Calu3 (cell line): ENCODE results near the gene TANC1. TPM values are rescaled to one million over a fixed set of nuclear protein-coding genes. Genes with fewer than 3 reads are reported as not detected.

Experiments
- BruUV-seq: library from RNA; stranded (reverse); fragments of 400-500 nt; replicated peaks from 2 replicates; lab custom pipeline; 2021; lab: Mats Ljungman, UMichigan
- CTCF ChIA-PET: fragments of 300-600 bp; sonication (Branson Sonifier 250); formaldehyde crosslinking; loops from one replicate; lab custom pipeline; 2022; ENCODE audit warnings: antibody characterized with exemption; lab: Charles Lee
- DNase-seq: peaks from one replicate; pipeline ENCODE4 v3.0.0; 2022
- H3K27ac Mint-ChIP-seq: one replicate; pipeline ENCODE4 v1.8.0; 2022; ENCODE audit warnings: mixed read lengths; ENCODE audit not compliant: unreplicated experiment
- H3K27me3 Mint-ChIP-seq: one replicate; pipeline ENCODE4 v1.8.0; 2022; ENCODE audit warnings: mixed read lengths; ENCODE audit not compliant: unreplicated experiment
- H3K36me3 Mint-ChIP-seq: one replicate; pipeline ENCODE4 v1.8.0; 2022; ENCODE audit warnings: mild to moderate bottlenecking, moderate library complexity, mixed read lengths; ENCODE audit not compliant: insufficient read depth, unreplicated experiment
- H3K4me1 Mint-ChIP-seq: one replicate; pipeline ENCODE4 v1.8.0; 2022; ENCODE audit warnings: mild to moderate bottlenecking, low read depth, mixed read lengths; ENCODE audit not compliant: unreplicated experiment
- H3K4me3 Mint-ChIP-seq: one replicate; pipeline ENCODE4 v1.8.0; 2022; ENCODE audit warnings: mild to moderate bottlenecking, low read depth, moderate library complexity, mixed read lengths; ENCODE audit not compliant: unreplicated experiment
- H3K9me3 Mint-ChIP-seq: one replicate; pipeline ENCODE4 v1.8.0; 2022; ENCODE audit warnings: low read depth, mixed read lengths; ENCODE audit not compliant: unreplicated experiment
- CTCF ChIP-seq: fragments of 200-600 bp; IDR thresholded peaks from one replicate; pipeline ENCODE4 v1.8.0; 2022; ENCODE audit warnings: antibody characterized with exemption; ENCODE audit not compliant: unreplicated experiment
- intact Hi-C: fragments of 100-400 bp; cut with micrococcal nuclease; formaldehyde crosslinking; loops from one replicate; pipeline ENCODE4 v1.10.0; 2022; ENCODE audit not compliant: unreplicated experiment
- total RNA-seq: library from RNA; stranded (reverse); gene quantifications from 2 replicates; pipeline ENCODE4 v1.2.3, GENCODE V29; 2022

TANC1 gene
- total RNA-seq, 1 experiment from 2014 or later = 41.2 TPM

GRCh38 chr2:158931572-158931971, 36.9 kb upstream of the TANC1 start:
- no peak for TF ChIP-seq CTCF
- intact Hi-C loops = no loop called here
- Mint-ChIP-seq H3K27ac (no peak overlapping the region), H3K4me1 (peaks cover 47% of the 10 kb centered on the region), H3K9me3 (peaks cover 8% of the 10 kb centered on the region), H3K27me3 (no peaks in the 10 kb centered on the region), H3K4me3 (no peak overlapping the region), H3K36me3 (no peaks in the 10 kb centered on the region)
- DNase-seq = no peak
- no TSS peak for BruUV-seq
- CTCF ChIA-PET = no interaction called here

GRCh38 chr2:158932131-158932645, 36.3 kb upstream of the TANC1 start:
- H3K4me1 Mint-ChIP-seq = peaks cover 47% of the 10 kb centered on the region
- CTCF ChIA-PET = no interaction called here
- BruUV-seq = no TSS peak
- H3K36me3 Mint-ChIP-seq = no peaks in the 10 kb centered on the region
- H3K4me3 Mint-ChIP-seq = no peak overlapping the region
- H3K27me3 Mint-ChIP-seq = no peaks in the 10 kb centered on the region
- H3K27ac Mint-ChIP-seq = no peak overlapping the region
- peaks cover 8% of the 10 kb centered on the region for H3K9me3 Mint-ChIP-seq
- no peak for TF ChIP-seq CTCF
- intact Hi-C loops = no loop called here
- DNase-seq = no peak

- peaks cover 5% of the 10 kb centered on the region for H3K9me3 Mint-ChIP-seq
- no peak overlapping the region for H3K4me3 Mint-ChIP-seq
- DNase-seq = no peak
- BruUV-seq = no TSS peak
- no peaks in the 10 kb centered on the region for H3K36me3 Mint-ChIP-seq
- CTCF ChIA-PET = interaction anchor here (0.6 to 0.7 kb wide), 2 partner anchors 13 to 20 kb away, joined by 3 to 5 read pairs; no protein-coding TSS in a partner anchor
- H3K27ac Mint-ChIP-seq = no peak overlapping the region
- intact Hi-C loops = no loop called here
- H3K27me3 Mint-ChIP-seq = no peaks in the 10 kb centered on the region
- H3K4me1 Mint-ChIP-seq = peaks cover 32% of the 10 kb centered on the region
- no peak for TF ChIP-seq CTCF
These were observed 34.3 kb upstream of the TANC1 start for GRCh38 chr2:158934170-158934569.

GRCh38 chr2:158935617-158936016, 32.8 kb upstream of the TANC1 start:
- Mint-ChIP-seq H3K4me1 (peaks cover 25% of the 10 kb centered on the region), H3K27ac (no peak overlapping the region), H3K36me3 (no peaks in the 10 kb centered on the region), H3K9me3 (no peaks in the 10 kb centered on the region), H3K4me3 (no peak overlapping the region), H3K27me3 (no peaks in the 10 kb centered on the region)
- CTCF ChIA-PET = no interaction called here
- intact Hi-C loops = no loop called here
- BruUV-seq = no TSS peak
- no peak for TF ChIP-seq CTCF
- DNase-seq = no peak
